Stimulated activated CD4-positive, alpha-beta T cell treated with anti-CD3 and anti-CD28 coated beads, Interleukin-12 subunit alpha, Interleukin-12 subunit beta, amount 100 ng/mL, for 24 hours (primary cell): ENCODE results near the gene NUP214.
"Not testable (repeated sequence)": the region's sequence is repeated elsewhere in the genome, so short reads cannot be mapped to it uniquely, and the experiment has no call there.

ENCODE experiments used
- DNase-seq, 2 experiments: peaks; one replicate each; pipeline ENCODE4 v3.0.0-alpha.2; 2020; ENCODE audit warnings: low read depth in 2 of 2

Gene NUP214

DNA sequence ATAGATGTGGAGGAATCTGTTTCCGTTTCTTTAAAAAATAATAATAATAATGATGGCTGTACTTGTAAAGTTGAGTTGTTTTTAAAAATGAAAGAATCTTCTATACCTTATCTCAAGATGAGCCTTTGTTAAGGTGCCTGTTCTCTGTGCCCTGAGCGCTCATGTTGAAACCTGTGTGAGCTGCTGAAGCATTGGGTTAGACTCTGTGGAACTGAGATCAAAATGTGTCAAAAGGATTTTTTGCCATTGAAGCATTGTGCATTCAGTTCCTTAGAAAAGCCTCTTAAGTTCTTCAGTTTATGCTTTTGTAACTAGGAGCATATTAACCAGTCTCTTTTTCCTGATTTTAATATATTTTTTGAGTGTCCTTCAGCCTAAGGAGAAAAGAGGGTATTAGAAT lies 67.7 kb downstream of the NUP214 start:
- no peak for DNase-seq

GRCh38 chr9:131194762-131195161 lies 69.4 kb downstream of the NUP214 start:
- DNase-seq: no peak

DNA sequence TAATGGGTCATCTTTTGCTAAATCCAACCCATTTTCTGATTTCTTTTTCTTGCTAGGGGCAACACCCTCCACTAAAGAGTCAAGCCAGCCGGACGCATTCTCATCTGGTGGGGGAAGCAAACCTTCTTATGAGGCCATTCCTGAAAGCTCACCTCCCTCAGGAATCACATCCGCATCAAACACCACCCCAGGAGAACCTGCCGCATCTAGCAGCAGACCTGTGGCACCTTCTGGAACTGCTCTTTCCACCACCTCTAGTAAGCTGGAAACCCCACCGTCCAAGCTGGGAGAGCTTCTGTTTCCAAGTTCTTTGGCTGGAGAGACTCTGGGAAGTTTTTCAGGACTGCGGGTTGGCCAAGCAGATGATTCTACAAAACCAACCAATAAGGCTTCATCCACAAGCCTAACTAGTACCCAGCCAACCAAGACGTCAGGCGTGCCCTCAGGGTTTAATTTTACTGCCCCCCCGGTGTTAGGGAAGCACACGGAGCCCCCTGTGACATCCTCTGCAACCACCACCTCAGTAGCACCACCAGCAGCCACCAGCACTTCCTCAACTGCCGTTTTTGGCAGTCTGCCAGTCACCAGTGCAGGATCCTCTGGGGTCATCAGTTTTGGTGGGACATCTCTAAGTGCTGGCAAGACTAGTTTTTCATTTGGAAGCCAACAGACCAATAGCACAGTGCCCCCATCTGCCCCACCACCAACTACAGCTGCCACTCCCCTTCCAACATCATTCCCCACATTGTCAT lies 72.0 kb downstream of the NUP214 start:
- no peak for DNase-seq

DNA sequence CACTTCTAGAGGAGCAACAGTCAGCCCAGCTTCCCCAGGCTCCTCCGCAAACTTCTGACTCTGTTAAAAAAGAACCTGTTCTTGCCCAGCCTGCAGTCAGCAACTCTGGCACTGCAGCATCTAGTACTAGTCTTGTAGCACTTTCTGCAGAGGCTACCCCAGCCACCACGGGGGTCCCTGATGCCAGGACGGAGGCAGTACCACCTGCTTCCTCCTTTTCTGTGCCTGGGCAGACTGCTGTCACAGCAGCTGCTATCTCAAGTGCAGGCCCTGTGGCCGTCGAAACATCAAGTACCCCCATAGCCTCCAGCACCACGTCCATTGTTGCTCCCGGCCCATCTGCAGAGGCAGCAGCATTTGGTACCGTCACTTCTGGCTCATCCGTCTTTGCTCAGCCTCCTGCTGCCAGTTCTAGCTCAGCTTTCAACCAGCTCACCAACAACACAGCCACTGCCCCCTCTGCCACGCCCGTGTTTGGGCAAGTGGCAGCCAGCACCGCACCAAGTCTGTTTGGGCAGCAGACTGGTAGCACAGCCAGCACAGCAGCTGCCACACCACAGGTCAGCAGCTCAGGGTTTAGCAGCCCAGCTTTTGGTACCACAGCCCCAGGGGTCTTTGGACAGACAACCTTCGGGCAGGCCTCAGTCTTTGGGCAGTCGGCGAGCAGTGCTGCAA lies 72.8 kb downstream of the NUP214 start:
- DNase-seq: no peak

DNA sequence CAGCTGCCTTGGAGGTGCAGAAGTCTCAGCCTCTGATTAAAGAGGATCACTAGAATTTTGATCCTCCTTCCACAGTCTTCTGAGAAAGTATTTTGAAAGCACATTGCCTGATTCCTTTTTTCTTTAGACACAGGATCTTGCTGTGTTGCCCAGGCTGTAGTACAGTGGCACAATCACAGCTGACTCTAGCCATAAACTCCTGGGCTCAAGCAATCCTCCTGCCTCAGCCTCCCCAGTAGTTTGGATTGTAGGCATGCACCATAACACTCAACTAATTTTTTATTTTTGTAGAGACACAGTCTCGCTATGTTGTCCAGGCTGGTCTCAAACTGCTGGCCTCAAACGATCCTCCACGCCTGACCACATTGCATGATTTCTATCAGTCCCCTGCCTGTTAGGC lies 76.5 kb downstream of the NUP214 start:
- no peak for DNase-seq

DNA sequence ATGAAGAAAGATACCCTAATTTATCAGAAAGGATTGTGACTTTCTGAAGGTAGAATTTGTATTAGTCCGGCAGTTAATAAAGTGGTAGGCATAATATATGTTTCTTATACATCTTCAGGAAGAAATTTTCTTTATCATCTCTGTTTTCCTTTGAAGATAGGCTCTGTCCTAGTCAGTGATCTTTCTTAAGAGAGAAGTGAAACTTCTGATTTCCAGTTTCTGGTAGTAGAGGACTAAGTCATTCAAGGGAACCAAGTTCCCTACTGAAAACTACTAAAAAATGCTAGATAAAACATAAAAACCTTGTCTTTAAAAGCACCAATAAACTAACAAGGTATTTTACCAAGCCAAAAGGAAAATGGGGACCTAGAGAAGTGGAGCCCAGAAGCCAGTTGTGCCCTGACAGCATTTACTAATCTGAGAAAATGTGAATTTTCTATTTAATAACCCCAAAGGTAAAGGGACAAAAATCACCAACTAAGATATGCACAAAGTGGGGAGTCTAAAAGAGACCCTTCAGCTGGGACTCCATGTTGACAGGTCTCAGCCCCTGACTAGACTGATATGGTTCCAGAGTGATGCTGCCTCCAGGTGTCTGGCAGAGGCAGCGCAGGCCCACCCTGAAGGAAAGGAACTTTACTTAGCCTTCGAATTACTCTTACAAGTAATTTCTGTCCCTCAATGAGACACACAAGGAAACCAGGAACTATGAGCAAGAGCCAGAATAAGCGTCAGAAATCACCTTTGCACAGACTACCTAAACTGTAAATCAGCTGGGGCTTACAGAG lies 78.2 kb downstream of the NUP214 start:
- no peak for DNase-seq

DNA sequence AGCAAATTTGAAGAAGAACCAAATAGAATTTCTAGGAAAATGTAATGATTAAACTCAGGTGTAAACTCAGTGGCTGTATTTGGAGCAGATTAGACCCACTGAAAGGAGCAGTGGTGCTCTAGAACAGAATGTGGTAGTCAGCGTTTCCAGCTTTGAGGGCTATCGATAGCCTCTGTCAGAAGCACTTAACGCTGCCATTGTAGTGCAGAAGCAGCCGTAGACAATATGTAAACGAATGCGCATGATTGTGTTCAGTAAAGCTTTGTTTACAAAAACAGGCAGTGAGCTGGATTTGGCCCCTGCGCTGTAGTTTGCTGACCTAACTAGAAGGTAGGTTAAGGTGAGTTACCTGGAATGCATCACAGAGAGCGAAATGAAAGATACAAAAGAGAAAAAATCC lies 78.9 kb downstream of the NUP214 start:
- DNase-seq: no peak

DNA sequence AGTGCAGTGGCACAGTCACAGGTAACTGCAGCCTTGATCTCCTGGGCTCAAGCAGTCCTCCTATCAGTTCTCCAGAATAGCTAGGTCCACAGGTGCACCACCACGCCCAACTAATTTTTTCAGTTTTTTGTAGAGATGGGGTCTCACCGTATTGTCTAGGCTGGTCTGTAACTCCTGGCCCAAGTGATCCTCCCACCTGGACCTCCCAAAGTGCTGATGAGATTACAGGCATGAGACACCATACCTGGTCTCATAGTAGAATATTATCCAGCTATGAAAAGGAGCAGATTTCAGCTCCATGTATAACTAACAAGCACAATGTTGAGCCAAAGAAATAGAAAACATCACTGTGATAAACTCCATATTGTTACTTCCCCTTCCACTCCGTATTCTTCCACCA lies 81.1 kb downstream of the NUP214 start:
- no peak for DNase-seq

- not testable (repeated sequence) for DNase-seq
These were observed 86.5 kb downstream of the NUP214 start for GRCh38 chr9:131211920-131212319.

- no peak for DNase-seq
These were observed 89.0 kb downstream of the NUP214 start for GRCh38 chr9:131214286-131214856.

DNA sequence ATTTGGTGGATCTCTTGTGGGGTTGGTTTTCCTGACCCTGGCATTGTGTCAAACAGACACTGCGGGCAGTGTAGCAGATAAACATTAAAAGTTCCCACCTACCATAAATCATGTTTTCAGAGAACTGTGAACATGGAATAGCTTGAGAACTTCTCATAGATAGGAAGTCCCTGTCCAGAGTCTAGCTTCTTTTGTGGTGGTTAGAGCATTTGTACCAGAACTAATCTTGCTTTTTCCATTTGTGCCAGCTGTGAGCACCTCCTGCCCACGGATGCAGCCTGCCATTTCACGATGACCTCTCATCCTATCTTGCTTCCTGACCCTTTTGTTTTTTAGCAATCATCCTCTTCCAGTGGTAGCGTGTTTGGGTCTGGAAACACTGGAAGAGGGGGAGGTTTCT lies 89.5 kb downstream of the NUP214 start:
- DNase-seq: no peak

GRCh38 chr9:131216806-131217205 lies 91.4 kb downstream of the NUP214 start:
- no peak for DNase-seq

DNA sequence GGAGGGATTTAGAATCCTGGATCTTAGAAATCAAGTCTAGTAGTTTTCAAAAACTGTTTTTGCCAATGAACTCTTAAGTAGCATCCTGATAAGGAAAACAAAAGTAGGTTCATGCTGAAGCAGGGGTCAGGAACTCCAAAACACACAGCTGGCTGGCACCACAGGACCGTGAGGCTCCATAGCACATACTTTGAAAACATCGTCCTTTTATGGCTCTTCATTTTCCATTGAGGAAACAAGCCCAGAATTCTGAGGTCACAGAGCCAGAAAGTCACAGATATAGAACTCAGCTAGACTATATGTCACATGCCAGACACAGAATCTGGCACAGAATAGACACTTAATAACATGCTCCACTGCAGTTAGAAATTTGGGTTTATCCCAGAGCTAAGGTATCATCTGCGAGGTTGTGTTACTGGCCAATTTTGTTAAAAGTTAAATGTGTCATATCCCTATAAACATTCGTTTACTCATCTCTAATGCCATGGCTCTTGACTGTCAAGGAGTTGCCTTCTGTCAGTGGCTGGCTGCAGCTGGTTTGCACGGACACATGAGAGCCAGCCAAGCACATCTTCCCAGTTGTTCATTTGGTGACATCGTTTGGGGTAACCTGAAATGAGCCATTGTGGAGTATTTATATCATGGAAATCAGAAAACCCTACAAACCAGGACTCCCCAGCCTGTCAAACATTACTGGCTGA lies 92.1 kb downstream of the NUP214 start:
- no peak for DNase-seq

GRCh38 chr9:131218370-131218769 lies 93.0 kb downstream of the NUP214 start:
- DNase-seq: no peak

DNA sequence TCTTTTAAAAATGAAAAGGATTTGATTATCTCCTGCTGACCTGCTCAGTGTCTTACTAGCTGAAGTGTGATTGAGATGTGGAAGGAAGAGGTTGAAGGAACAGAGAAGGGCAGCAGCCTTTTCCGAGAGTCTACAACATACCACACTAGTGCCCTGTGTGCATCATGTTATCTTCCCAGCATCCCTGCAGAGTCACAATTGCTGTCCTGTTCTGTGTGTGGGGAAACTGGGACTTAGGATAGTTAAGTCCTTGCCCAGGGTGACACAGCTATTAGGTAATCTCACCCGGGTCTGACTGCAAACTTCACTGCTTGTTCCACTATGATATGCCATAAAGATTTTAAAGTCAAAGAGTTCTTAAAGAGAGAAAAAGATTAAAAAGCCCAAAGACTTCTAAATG lies 95.1 kb downstream of the NUP214 start:
- DNase-seq: no peak

DNA sequence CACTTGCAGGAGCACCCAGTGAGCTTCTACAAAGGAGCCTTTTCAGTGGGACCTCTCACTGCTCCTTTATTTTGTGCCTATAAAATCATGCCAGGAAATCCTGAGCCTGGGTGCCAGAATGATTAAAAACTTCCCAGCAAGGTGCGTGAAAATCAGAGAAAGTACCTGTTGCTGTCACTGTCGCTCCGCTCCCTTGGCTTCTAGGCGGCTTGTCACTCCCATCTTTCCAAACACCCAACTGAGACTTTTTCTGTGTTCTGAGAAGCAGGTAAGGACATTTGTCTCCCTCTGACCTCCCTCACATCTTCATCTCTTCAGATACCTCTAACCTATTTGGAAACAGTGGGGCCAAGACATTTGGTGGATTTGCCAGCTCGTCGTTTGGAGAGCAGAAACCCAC lies 97.1 kb downstream of the NUP214 start:
- no peak for DNase-seq

DNA sequence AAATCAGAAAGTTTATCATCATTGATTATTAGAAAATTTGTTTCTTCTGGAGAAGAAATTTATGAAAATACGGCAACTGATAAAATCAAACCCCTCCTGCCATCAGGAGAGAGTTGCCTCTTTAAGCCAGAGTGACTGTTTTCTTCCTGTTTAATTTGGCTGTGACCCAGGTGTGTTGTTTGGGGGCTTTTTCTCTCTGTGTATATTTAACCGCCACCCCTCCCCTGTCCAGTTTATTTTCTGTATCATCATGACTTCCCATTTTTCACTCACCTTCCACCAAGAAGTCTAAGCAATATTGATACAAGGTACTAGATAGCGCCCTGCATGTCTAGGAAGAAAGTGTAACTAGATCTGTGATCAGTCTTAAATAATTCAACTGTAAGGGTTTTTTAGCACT lies 100.8 kb downstream of the NUP214 start:
- no peak for DNase-seq

GRCh38 chr9:131227112-131227958 lies 101.9 kb downstream of the NUP214 start:
- DNase-seq: no peak

- DNase-seq: no peak
These were observed 102.6 kb downstream of the NUP214 start for GRCh38 chr9:131227959-131228460.

DNA sequence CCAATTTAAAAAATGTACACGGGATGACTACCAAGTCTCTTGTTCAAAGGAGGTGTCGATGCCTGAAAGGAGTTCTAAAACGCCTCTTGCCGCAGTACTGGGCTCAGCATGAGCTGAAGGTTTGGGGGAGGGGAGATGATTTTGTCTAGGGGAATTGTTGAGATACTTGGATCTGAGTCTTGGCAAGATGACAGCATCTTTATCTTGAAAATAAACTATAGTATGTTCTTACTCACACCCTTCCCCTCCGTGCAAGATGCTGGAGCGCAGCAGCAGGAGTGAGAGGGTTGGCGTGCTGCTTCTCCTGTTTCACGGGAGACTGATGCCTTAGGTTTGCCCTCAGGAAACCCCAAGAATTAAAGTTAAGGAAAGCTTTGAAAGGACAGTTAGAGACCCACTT lies 103.6 kb downstream of the NUP214 start:
- DNase-seq: no peak

DNA sequence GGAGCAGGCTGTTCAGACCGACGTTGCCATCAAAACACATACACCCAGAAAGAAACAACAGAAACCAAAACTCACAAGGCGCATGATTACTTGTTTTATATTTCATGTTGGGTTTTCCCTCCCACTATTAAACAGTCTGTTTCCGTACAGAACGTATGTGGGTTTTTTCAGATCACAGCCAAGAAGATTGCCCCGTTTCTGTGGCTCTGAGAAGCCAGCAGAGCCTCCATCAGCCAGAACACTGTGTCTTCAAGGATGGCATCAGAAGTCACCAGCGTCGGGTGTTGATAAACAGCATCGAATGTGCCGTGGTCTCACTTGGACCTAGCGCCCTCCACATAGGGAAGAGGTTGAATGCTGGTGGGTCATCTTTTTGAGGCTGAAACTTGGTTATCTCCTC lies 108.2 kb downstream of the NUP214 start:
- DNase-seq: no peak
